Chondrocyte (in vitro differentiated cells): ENCODE results near the gene SESN1. TPM values are rescaled to one million over a fixed set of nuclear protein-coding genes. Genes with fewer than 3 reads are reported as not detected.

Experiments used
- DNase-seq: peaks from one replicate; pipeline ENCODE4 v3.0.0; 2021; ENCODE audit warnings: mixed read lengths, low spot score
- H3K27ac Mint-ChIP-seq: one replicate; pipeline ENCODE4 v1.8.0; 2021; ENCODE audit warnings: mild to moderate bottlenecking, moderate library complexity, mixed read lengths; ENCODE audit not compliant: unreplicated experiment
- H3K27me3 Mint-ChIP-seq: 2 replicates; pipeline ENCODE4 v1.8.0; 2021; ENCODE audit warnings: low read depth, mixed read lengths
- H3K36me3 Mint-ChIP-seq: 2 replicates; pipeline ENCODE4 v1.8.0; 2021; ENCODE audit warnings: low read depth, mixed read lengths
- H3K4me1 Mint-ChIP-seq: 2 replicates; pipeline ENCODE4 v1.8.0; 2021; ENCODE audit warnings: low read depth, mild to moderate bottlenecking, mixed read lengths
- H3K4me3 Mint-ChIP-seq: one replicate; pipeline ENCODE4 v1.8.0; 2021; ENCODE audit warnings: mild to moderate bottlenecking, moderate library complexity, mixed read lengths; ENCODE audit not compliant: unreplicated experiment
- H3K9me3 Mint-ChIP-seq: 2 replicates; pipeline ENCODE4 v1.8.0; 2021; ENCODE audit warnings: low read depth, mixed read lengths
- CTCF ChIP-seq: fragments of 200-600 bp; sonication (generic); IDR thresholded peaks from 2 replicates; pipeline ENCODE4 v1.5.0; 2021; ENCODE audit warnings: antibody characterized with exemption, mild to moderate bottlenecking, moderate library complexity
- total RNA-seq: library from RNA; stranded (reverse); gene quantifications from 3 replicates; pipeline ENCODE4 v1.2.1, GENCODE V29; 2021

The SESN1 gene
- total RNA-seq, 1 donor from 2014 or later = 9.5 TPM

- Mint-ChIP-seq H3K27ac (no peak overlapping the region), H3K4me3 (no peak overlapping the region), H3K27me3 (no peaks in the 10 kb centered on the region), H3K9me3 (peaks cover 4% of the 10 kb centered on the region), H3K4me1 (no peaks in the 10 kb centered on the region), H3K36me3 (peaks cover 6% of the 10 kb centered on the region)
- DNase-seq = no peak
- no peak for TF ChIP-seq CTCF
Measured at GRCh38 chr6:108937170-108937569, 157.5 kb downstream of the SESN1 start.

Other genes with a start within 250 kb of the SESN1 start
- gene ARMC2, start 246.4 kb downstream of the SESN1 start, total RNA-seq = 6.8 to 9.2 TPM (median 8.3 TPM) in 3 replicates
- gene CEP57L1, start 661 bp upstream of the SESN1 start, total RNA-seq = 14.0 to 18.3 TPM (median 16.6 TPM) in 3 replicates